ENCODE data around the gene SLC16A3.

DNA sequence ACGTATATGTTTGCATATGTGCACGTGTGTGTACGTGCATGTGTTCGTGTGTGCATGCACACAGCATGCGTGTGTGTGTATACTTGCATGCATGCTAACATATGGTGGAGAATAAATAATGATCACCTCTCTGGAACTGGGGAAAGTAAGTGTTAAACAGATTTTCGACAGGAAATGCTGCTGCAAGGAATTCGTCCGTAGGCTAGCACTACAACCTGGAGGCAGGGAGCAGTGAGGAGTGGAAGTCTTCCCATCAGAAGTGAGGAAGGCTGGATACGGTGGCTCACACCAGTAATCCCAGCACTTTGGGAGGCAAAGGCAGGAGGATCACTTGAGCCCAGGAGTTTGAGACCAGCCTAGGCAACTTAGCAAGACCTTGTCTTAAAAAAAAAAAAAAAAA lies 49.5 kb downstream of the SLC16A3 start:
- TF ChIP-seq, protein P1, sequence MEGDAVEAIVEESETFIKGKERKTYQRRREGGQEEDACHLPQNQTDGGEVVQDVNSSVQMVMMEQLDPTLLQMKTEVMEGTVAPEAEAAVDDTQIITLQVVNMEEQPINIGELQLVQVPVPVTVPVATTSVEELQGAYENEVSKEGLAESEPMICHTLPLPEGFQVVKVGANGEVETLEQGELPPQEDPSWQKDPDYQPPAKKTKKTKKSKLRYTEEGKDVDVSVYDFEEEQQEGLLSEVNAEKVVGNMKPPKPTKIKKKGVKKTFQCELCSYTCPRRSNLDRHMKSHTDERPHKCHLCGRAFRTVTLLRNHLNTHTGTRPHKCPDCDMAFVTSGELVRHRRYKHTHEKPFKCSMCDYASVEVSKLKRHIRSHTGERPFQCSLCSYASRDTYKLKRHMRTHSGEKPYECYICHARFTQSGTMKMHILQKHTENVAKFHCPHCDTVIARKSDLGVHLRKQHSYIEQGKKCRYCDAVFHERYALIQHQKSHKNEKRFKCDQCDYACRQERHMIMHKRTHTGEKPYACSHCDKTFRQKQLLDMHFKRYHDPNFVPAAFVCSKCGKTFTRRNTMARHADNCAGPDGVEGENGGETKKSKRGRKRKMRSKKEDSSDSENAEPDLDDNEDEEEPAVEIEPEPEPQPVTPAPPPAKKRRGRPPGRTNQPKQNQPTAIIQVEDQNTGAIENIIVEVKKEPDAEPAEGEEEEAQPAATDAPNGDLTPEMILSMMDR (IDR thresholded peaks at IDR 0.05), result no peak
- TF ChIP-seq POLR2A (IDR thresholded peaks at IDR 0.05), result no peak
